GM12878 (cell line): ENCODE results near the gene A3GALT2. TPM values are rescaled to one million over a fixed set of nuclear protein-coding genes. Genes with fewer than 3 reads are reported as not detected.

Experiments
- CBX3 ChIP-seq: fragments of 200-600 bp; sonication (generic); IDR thresholded peaks from 2 replicates; pipeline ENCODE4 v1.6.1; 2016; ENCODE audit warnings: low read depth, borderline replicate concordance
- CBX5 ChIP-seq: sonication (generic); IDR thresholded peaks from 2 replicates; pipeline ENCODE4 v1.6.1; 2016; ENCODE audit warnings: low read depth, moderate library complexity, mild to moderate bottlenecking, inconsistent platforms
- CREM ChIP-seq: IDR thresholded peaks from 2 replicates; pipeline ENCODE4 v1.6.1; 2014; ENCODE audit warnings: antibody characterized with exemption, low read depth
- FOXM1 ChIP-seq: IDR thresholded peaks from 2 replicates; pipeline ENCODE4 v1.6.1; 2012; ENCODE audit warnings: low read depth, mild to moderate bottlenecking, inconsistent platforms, low read length, moderate library complexity
- KDM1A ChIP-seq: fragments of 200-600 bp; sonication (generic); IDR thresholded peaks from 2 replicates; pipeline ENCODE4 v1.6.1; 2016; ENCODE audit warnings: borderline replicate concordance
- MTA3 ChIP-seq: IDR thresholded peaks from 2 replicates; pipeline ENCODE4 v1.6.1; 2012; ENCODE audit warnings: low read length, inconsistent platforms, borderline replicate concordance
- REST ChIP-seq: IDR thresholded peaks from 2 replicates; pipeline ENCODE4 v1.6.1; 2012; ENCODE audit warnings: mild to moderate bottlenecking, low read depth, low read length
- SKIL ChIP-seq: fragments of 450-650 bp; IDR thresholded peaks from 2 replicates; pipeline ENCODE4 v1.6.1; 2017; ENCODE audit warnings: mild to moderate bottlenecking, low read depth, inconsistent platforms; ENCODE audit not compliant: poor library complexity, severe bottlenecking
- ZBTB40 ChIP-seq: fragments of 450-650 bp; IDR thresholded peaks from 2 replicates; pipeline ENCODE4 v1.6.1; 2016; ENCODE audit warnings: mild to moderate bottlenecking, moderate library complexity, borderline replicate concordance
- ZNF24 ChIP-seq: fragments of 450-650 bp; IDR thresholded peaks from 2 replicates; pipeline ENCODE4 v1.6.1; 2017; ENCODE audit warnings: antibody characterized with exemption, mild to moderate bottlenecking
- polyA plus RNA-seq, 11 experiments: library from polyadenylated mRNA; depleted of rRNA in 4 of 11; unstranded in 6 of 11; stranded (reverse) in 5 of 11; fragments of >200 nt; fragmentation: Nextera tagmentation in 4 of 11; fragmentation: Illumina TruSeq in 1 of 11; extraction: Ambion mirVana in 4 of 11; extraction: Trizol in 1 of 11; gene quantifications; 1 replicate in 1 of 11; 2 replicates in 10 of 11; pipeline versions ENCODE4 v1.2.1 to v1.2.3, GENCODE V29; 2011 to 2016; ENCODE audit warnings: inconsistent platforms in 2 of 11, missing spikeins in 2 of 11, low read depth in 1 of 11
- total RNA-seq, 4 experiments: library from RNA; depleted of rRNA in 3 of 4; stranded (reverse); fragments of >200 nt in 3 of 4; fragmentation: Illumina TruSeq in 1 of 4; extraction: Trizol in 1 of 4; gene quantifications; 2 replicates each; pipeline versions ENCODE4 v1.2.1 to v1.2.3, GENCODE V29; 2013 to 2021

A3GALT2 gene
- total and polyA plus RNA-seq, 10 of the 15 experiments (the other 5 are each of a cell fraction or from before 2014, with no cell fraction given), result not detected

- TF ChIP-seq ZBTB40 (no peak), KDM1A (no peak), REST (no peak), ZNF24 (no peak), SKIL (no peak), MTA3 (no peak), CBX3 (no peak), FOXM1 (no peak), CBX5 (no peak), CREM (no peak)
Measured at GRCh38 chr1:33268457-33268856, 52.4 kb downstream of the A3GALT2 start (continued).
